HepG2 (cell line): ENCODE data around the gene DOCK10. TPM values are rescaled to one million over a fixed set of nuclear protein-coding genes. Genes with fewer than 3 reads are reported as not detected.

Experiments used
- ATAC-seq: fragments of 200-7000 bp; cut with Tn5 transposase; 3 replicates; pipeline ENCODE4 v1.9.1; 2020; ENCODE audit warnings: mild to moderate bottlenecking, moderate library complexity
- BruUV-seq: library from RNA; stranded (reverse); fragments of 400-500 nt; replicated peaks from 2 replicates; lab custom pipeline; 2021; lab: Mats Ljungman, UMichigan
- CTCF ChIA-PET: fragments of 300-600 bp; formaldehyde crosslinking; extraction: SDS; loops from one replicate; lab custom pipeline; 2021; ENCODE audit warnings: low total read pairs, inconsistent platforms, low intra/inter-chr PET ratio; lab: Yijun Ruan, JAX
- POLR2A ChIA-PET: fragments of 350-600 bp; sonication (Branson Sonifier 250); formaldehyde crosslinking; loops from one replicate; lab custom pipeline; 2020; ENCODE audit warnings: antibody characterized with exemption, inconsistent platforms; lab: Yijun Ruan, JAX
- DNase-seq: peaks from one replicate; pipeline ENCODE4 v3.0.0-alpha.2; 2015; ENCODE audit warnings: low spot score
- FAIRE-seq: peaks from 3 replicates; lab custom pipeline; 2011; peaks lifted over from hg19 to GRCh38; lab: Jason Lieb, UNC
- H2AFZ ChIP-seq: one replicate; pipeline ENCODE4 v1.6.1; 2011; ENCODE audit warnings: low read length, inconsistent platforms
- H3K27ac ChIP-seq: fragments of 300-600 bp; 3 replicates; pipeline ENCODE4 v1.8.0; 2011; ENCODE audit warnings: mixed run types, mild to moderate bottlenecking, mixed read lengths, low read length, inconsistent platforms; ENCODE audit not compliant: insufficient read depth; ENCODE audit errors: extremely low read length
- H3K27me3 ChIP-seq, 2 experiments: fragments of 200-600 bp in 1 of 2; 2 replicates in 1 of 2; 3 replicates in 1 of 2; pipeline versions ENCODE4 v1.6.0 to v1.8.0; 2011; ENCODE audit warnings: low read length in 2 of 2, mild to moderate bottlenecking in 2 of 2, moderate library complexity in 2 of 2, inconsistent platforms in 1 of 2; ENCODE audit not compliant: insufficient read depth in 2 of 2, control insufficient read depth in 1 of 2
- H3K36me3 ChIP-seq, 2 experiments: fragments of 200-600 bp in 1 of 2; replicated peaks in 1 of 2; 2 replicates in 1 of 2; 3 replicates in 1 of 2; pipeline versions ENCODE4 v1.5.1 to v1.8.0; 2011; ENCODE audit warnings: low read length in 2 of 2, inconsistent platforms in 1 of 2; ENCODE audit not compliant: insufficient read depth in 2 of 2, control insufficient read depth in 1 of 2
- H3K4me1 ChIP-seq: 2 replicates; pipeline ENCODE4 v1.5.1; 2012; ENCODE audit warnings: low read length, inconsistent platforms; ENCODE audit not compliant: insufficient read depth
- H3K4me2 ChIP-seq: 2 replicates; pipeline ENCODE4 v1.6.0; 2011; ENCODE audit warnings: low read depth, low read length, inconsistent platforms
- H3K4me3 ChIP-seq, 3 experiments: fragments of 200-600 bp in 1 of 3; sonication (generic), shearing (Covaris generic) in 1 of 3; replicated peaks in 1 of 3; 2 replicates each; pipeline ENCODE4 v1.5.1; 2011 to 2016; ENCODE audit warnings: low read length in 3 of 3, inconsistent platforms in 2 of 3, low read depth in 2 of 3, mild to moderate bottlenecking in 2 of 3, control low read depth in 1 of 3, mixed read lengths in 1 of 3; ENCODE audit not compliant: insufficient read depth in 1 of 3
- H3K79me2 ChIP-seq: one replicate; pipeline ENCODE4 v1.6.1; 2011; ENCODE audit warnings: low read length, inconsistent platforms; ENCODE audit not compliant: insufficient read depth
- H3K9ac ChIP-seq: 2 replicates; pipeline ENCODE4 v1.6.0; 2011; ENCODE audit warnings: mild to moderate bottlenecking, low read depth, low read length, inconsistent platforms; ENCODE audit not compliant: insufficient read depth
- H3K9me3 ChIP-seq: 2 replicates; pipeline ENCODE4 v1.5.1; 2012; ENCODE audit warnings: mild to moderate bottlenecking, low read length
- H4K20me1 ChIP-seq: 2 replicates; pipeline ENCODE4 v1.6.0; 2011; ENCODE audit warnings: inconsistent platforms, mild to moderate bottlenecking, low read length, moderate library complexity; ENCODE audit not compliant: insufficient read depth
- BRD4 ChIP-seq: sonication (generic); formaldehyde crosslinking; IDR thresholded peaks from 2 replicates; pipeline ENCODE4 v1.4.0; 2020; ENCODE audit warnings: missing genetic modification reagents
- GABPA ChIP-seq, 2 experiments: IDR thresholded peaks; 2 replicates each; pipeline ENCODE4 v1.6.1; 2011 to 2016; ENCODE audit warnings: low read depth in 2 of 2, low read length in 1 of 2, missing biosample characterization in 1 of 2, missing genetic modification characterization in 1 of 2
- IRF2 ChIP-seq: IDR thresholded peaks from 2 replicates; pipeline ENCODE4 v1.6.1; 2018; ENCODE audit warnings: missing genetic modification reagents, missing compliant biosample characterization
- ZBTB26 ChIP-seq: IDR thresholded peaks from 2 replicates; pipeline ENCODE4 v1.6.1; 2016; ENCODE audit warnings: missing compliant biosample characterization, missing genetic modification reagents, borderline replicate concordance
- ZNF276 ChIP-seq: sonication (generic); formaldehyde crosslinking; IDR thresholded peaks from 2 replicates; pipeline ENCODE4 v1.4.0; 2020; ENCODE audit warnings: mild to moderate bottlenecking, low read depth, missing genetic modification reagents
- WGBS: methylation state at CpG from one replicate; pipeline ENCODE4 v1.1.6; 2017; ENCODE audit warnings: low lambda C conversion rate; 5-methylcytosine and 5-hydroxymethylcytosine counted together
- in situ Hi-C: cut with HindIII; loops from 2 replicates; pipeline ENCODE4 v1.10.0; 2017; ENCODE audit warnings: low pct_unique_long_range_greater_than_20kb; ENCODE audit not compliant: extremely low pct_ligation_motif_present
- intact Hi-C: fragments of 100-400 bp; cut with micrococcal nuclease; formaldehyde crosslinking; loops from one replicate; pipeline ENCODE4 v1.10.0; 2022; ENCODE audit not compliant: unreplicated experiment
- polyA plus RNA-seq, 8 experiments: library from polyadenylated mRNA; depleted of rRNA in 3 of 8; stranded (reverse) in 7 of 8; unstranded in 1 of 8; fragments of >200 nt; fragmentation: Illumina TruSeq in 4 of 8; extraction: Trizol in 4 of 8; gene quantifications; 2 replicates each; pipeline versions ENCODE4 v1.2.1 to v1.2.3, GENCODE V29; 2011 to 2016; ENCODE audit warnings: low read depth in 4 of 8, missing spikeins in 1 of 8, mixed read lengths in 1 of 8; ENCODE audit not compliant: insufficient read depth in 1 of 8
- total RNA-seq, 5 experiments: library from RNA; depleted of rRNA; stranded (reverse); fragments of >200 nt; fragmentation: Illumina TruSeq; extraction: Trizol; gene quantifications; 2 replicates each; pipeline ENCODE4 v1.2.3, GENCODE V29; 2016; ENCODE audit warnings: low read depth in 1 of 5

The DOCK10 gene
- total and polyA plus RNA-seq, 2 of the 13 experiments (the other 11 are each of a cell fraction or from before 2014, with no cell fraction given) = not detected

GRCh38 chr2:224731665-224732064 is 310.6 kb downstream of the DOCK10 start (continued):
- no peak for TF ChIP-seq ZNF276
- TF ChIP-seq IRF2 = no peak
- no peak for TF ChIP-seq GABPA (IDR thresholded peaks at IDR 0.05; ENCODE audit: low read depth, low read length)
- TF ChIP-seq GABPA (CRISPR knock-in tag; IDR thresholded peaks at IDR 0.05; ENCODE audit: low read depth) = no peak
- TF ChIP-seq ZBTB26 (CRISPR knock-in tag) = no peak
- TF ChIP-seq, all 625 proteins: peak for 0

DNA sequence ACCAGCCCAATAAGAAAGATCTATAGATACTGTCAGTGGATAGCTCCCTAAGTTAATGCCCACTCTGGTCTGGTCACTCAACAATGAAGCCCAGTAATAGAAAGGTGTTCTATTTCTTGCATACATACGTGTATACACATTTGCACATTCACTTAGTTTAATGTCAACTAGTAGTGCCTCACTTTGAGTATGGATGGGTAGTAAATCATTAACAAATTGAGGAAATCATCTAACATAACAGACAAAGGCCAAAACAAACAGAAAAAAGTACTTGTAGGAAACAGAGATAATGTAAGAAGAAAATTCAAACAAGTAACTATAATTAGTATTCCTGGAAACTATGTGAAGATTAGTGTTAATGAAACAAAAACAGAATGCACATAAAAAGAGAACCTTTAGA is 312.8 kb downstream of the DOCK10 start:
- H3K4me3 ChIP-seq = no peak overlapping the region
- POLR2A ChIA-PET = no interaction called here
- H3K27me3 ChIP-seq = no peaks in the 10 kb centered on the region
- H3K4me2 ChIP-seq = no peak overlapping the region
- DNase-seq (no peak), FAIRE-seq (no peak), ATAC-seq (no peak)
- no TSS peak for BruUV-seq
- in situ Hi-C loops (no loop called here), intact Hi-C loops (no loop called here)
- no peak overlapping the region for H2AFZ ChIP-seq
- CTCF ChIA-PET = no interaction called here
- peaks cover 19% of the 10 kb centered on the region for H3K9me3 ChIP-seq
- H3K36me3 ChIP-seq = no peaks in the 10 kb centered on the region
- TF ChIP-seq BRD4 = no peak
- WGBS = 12% methylated on average over 1 of the region's 1 CpG
- no peak overlapping the region for H3K27ac ChIP-seq
- H3K79me2 ChIP-seq = no peaks in the 10 kb centered on the region
- H4K20me1 ChIP-seq = no peaks in the 10 kb centered on the region
- no peak overlapping the region for H3K9ac ChIP-seq
- no peaks in the 10 kb centered on the region for H3K4me1 ChIP-seq
